SK-N-SH treated with all-trans-retinoic acid at 6 μM for 48 hours (cell line): ENCODE measurements around the gene PDLIM7.

Experiments used
- ATAC-seq: fragments of 200-7000 bp; cut with Tn5 transposase; 3 replicates; pipeline ENCODE4 v1.9.1; 2020; ENCODE audit warnings: mild to moderate bottlenecking, moderate library complexity
- ARNTL ChIP-seq: fragments of 450-650 bp; formaldehyde crosslinking; IDR thresholded peaks from 2 replicates; pipeline ENCODE4 v1.5.0; 2020; ENCODE audit warnings: low read depth, mild to moderate bottlenecking, moderate library complexity, borderline replicate concordance
- BACH2 ChIP-seq: fragments of 250-450 bp; sonication (Bioruptor Pico); IDR thresholded peaks from 2 replicates; pipeline ENCODE4 v1.9.0; 2021; ENCODE audit warnings: mild to moderate bottlenecking, borderline replicate concordance
- CSDC2 ChIP-seq: fragments of 250-450 bp; sonication (Bioruptor Pico); IDR thresholded peaks from 2 replicates; pipeline ENCODE4 v1.5.0; 2020; ENCODE audit warnings: mild to moderate bottlenecking, moderate library complexity
- ESRRG ChIP-seq: fragments of 250-450 bp; sonication (Bioruptor Pico); IDR thresholded peaks from 2 replicates; pipeline ENCODE4 v1.6.1; 2021; ENCODE audit warnings: mild to moderate bottlenecking
- GLIS3 ChIP-seq: fragments of 250-450 bp; sonication (Bioruptor Pico); IDR thresholded peaks from 2 replicates; pipeline ENCODE4 v1.5.0; 2020; ENCODE audit warnings: mild to moderate bottlenecking, moderate library complexity
- ISL1 ChIP-seq: fragments of 250-450 bp; sonication (Bioruptor Pico); IDR thresholded peaks from 2 replicates; pipeline ENCODE4 v2.1.2; 2022; ENCODE audit warnings: mild to moderate bottlenecking, moderate library complexity
- OSR1 ChIP-seq: fragments of 250-450 bp; sonication (Bioruptor Pico); IDR thresholded peaks from 2 replicates; pipeline ENCODE4 v1.8.0; 2022; ENCODE audit warnings: moderate library complexity, mild to moderate bottlenecking, inconsistent platforms
- PPARA ChIP-seq: fragments of 250-450 bp; sonication (Bioruptor Pico); IDR thresholded peaks from 2 replicates; pipeline ENCODE4 v1.5.0; 2020; ENCODE audit warnings: mild to moderate bottlenecking, borderline replicate concordance
- RARB ChIP-seq: fragments of 250-450 bp; sonication (Bioruptor Pico); IDR thresholded peaks from 2 replicates; pipeline ENCODE4 v1.8.0; 2021; ENCODE audit warnings: mild to moderate bottlenecking, moderate library complexity
- SNAI2 ChIP-seq: fragments of 250-450 bp; sonication (Bioruptor Pico); IDR thresholded peaks from 2 replicates; pipeline ENCODE4 v1.5.0; 2020; ENCODE audit warnings: mild to moderate bottlenecking, moderate library complexity
- TCF4 ChIP-seq: fragments of 250-450 bp; sonication (Bioruptor Pico); IDR thresholded peaks from 2 replicates; pipeline ENCODE4 v1.8.0; 2021; ENCODE audit warnings: mild to moderate bottlenecking, moderate library complexity, borderline replicate concordance
- TOX ChIP-seq: fragments of 250-450 bp; sonication (Bioruptor Pico); IDR thresholded peaks from 2 replicates; pipeline ENCODE4 v1.8.0; 2021; ENCODE audit warnings: mild to moderate bottlenecking, moderate library complexity, borderline replicate concordance
- ZC3H10 ChIP-seq: fragments of 250-450 bp; sonication (Bioruptor Pico); IDR thresholded peaks from 2 replicates; pipeline ENCODE4 v1.5.1; 2021; ENCODE audit warnings: mild to moderate bottlenecking, moderate library complexity
- ZFP3 ChIP-seq: fragments of 250-450 bp; sonication (Bioruptor Pico); IDR thresholded peaks from 2 replicates; pipeline ENCODE4 v1.5.0; 2020; ENCODE audit warnings: mild to moderate bottlenecking, moderate library complexity
- ZFP30 ChIP-seq: fragments of 450-650 bp; formaldehyde crosslinking; IDR thresholded peaks from 2 replicates; pipeline ENCODE4 v1.5.0; 2022; ENCODE audit warnings: mild to moderate bottlenecking, moderate library complexity
- ZNF565 ChIP-seq: fragments of 450-650 bp; formaldehyde crosslinking; conservative IDR thresholded peaks from 2 replicates; pipeline ENCODE4 v1.5.0; 2020; ENCODE audit warnings: low read depth, mild to moderate bottlenecking, moderate library complexity
- ZNF70 ChIP-seq: fragments of 450-650 bp; formaldehyde crosslinking; IDR thresholded peaks from 2 replicates; pipeline ENCODE4 v1.5.0; 2020; ENCODE audit warnings: mild to moderate bottlenecking, moderate library complexity
- ZNF8 ChIP-seq: fragments of 450-650 bp; formaldehyde crosslinking; IDR thresholded peaks from 2 replicates; pipeline ENCODE4 v1.5.0; 2020; ENCODE audit warnings: mild to moderate bottlenecking, moderate library complexity
- TF ChIP-seq, protein P1 (sequence below): fragments of 250-450 bp; sonication (Bioruptor Pico); IDR thresholded peaks from 2 replicates; pipeline ENCODE4 v1.5.0; 2020; ENCODE audit warnings: mild to moderate bottlenecking, moderate library complexity
- TF ChIP-seq, protein P2 (sequence below): fragments of 250-450 bp; sonication (Bioruptor Pico); IDR thresholded peaks from 2 replicates; pipeline ENCODE4 v1.8.0; 2020; ENCODE audit warnings: mild to moderate bottlenecking, moderate library complexity, borderline replicate concordance
- TF ChIP-seq, protein P3 (sequence below): fragments of 250-450 bp; sonication (Bioruptor Pico); IDR thresholded peaks from 2 replicates; pipeline ENCODE4 v1.8.0; 2021; ENCODE audit warnings: low read depth, mild to moderate bottlenecking, moderate library complexity, borderline replicate concordance
- TF ChIP-seq, protein P4 (sequence below): fragments of 250-450 bp; sonication (Bioruptor Pico); IDR thresholded peaks from 2 replicates; pipeline ENCODE4 v1.5.1; 2021; ENCODE audit warnings: mild to moderate bottlenecking, moderate library complexity

Gene PDLIM7

DNA sequence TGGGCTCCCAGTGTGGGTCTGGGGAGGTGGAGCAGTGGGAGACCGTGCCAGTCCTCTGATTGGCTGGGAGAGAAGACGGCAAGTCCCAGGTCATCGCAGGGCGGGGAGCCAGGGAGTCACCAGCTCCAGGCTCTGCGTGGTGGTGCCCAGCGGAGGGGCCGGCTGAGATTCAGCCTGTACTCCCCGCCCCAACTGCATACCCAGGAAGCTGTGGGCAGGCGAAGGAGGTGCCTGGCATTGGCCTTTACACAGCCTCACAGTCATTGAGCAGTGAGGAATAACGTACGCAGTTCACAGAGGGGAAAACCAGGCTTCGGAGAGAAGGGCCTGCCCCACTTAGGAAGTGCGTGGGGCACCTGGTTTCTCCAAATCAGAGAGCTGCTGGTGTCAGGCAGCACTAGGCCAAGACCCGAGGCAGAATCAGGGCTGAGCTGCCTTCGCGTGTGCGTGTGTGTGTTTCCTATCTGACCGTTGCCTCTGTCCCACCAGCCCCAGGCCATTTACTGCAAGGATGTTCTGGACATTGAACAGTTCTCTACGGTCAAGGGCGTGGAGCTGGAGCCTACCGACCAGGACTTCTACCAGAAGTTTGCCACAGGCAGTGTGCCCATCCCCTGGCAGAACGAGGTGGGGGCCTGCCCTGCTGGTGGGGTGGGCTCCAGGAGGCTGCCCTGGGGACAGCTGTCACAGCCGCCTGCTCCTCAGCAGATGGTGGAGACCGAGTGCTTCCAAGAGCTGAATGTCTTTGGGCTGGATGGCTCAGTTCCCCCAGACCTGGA is 57.0 kb downstream of the PDLIM7 start:
- TF ChIP-seq BACH2 (CRISPR knock-in tag) (no peak), SNAI2 (no peak), ZFP30 (CRISPR knock-in tag) (no peak), ZNF8 (no peak), PPARA (no peak), ARNTL (no peak), TCF4 (CRISPR knock-in tag) (no peak), TOX (no peak), GLIS3 (no peak), CSDC2 (CRISPR knock-in tag) (no peak)
- TF ChIP-seq, protein P1, sequence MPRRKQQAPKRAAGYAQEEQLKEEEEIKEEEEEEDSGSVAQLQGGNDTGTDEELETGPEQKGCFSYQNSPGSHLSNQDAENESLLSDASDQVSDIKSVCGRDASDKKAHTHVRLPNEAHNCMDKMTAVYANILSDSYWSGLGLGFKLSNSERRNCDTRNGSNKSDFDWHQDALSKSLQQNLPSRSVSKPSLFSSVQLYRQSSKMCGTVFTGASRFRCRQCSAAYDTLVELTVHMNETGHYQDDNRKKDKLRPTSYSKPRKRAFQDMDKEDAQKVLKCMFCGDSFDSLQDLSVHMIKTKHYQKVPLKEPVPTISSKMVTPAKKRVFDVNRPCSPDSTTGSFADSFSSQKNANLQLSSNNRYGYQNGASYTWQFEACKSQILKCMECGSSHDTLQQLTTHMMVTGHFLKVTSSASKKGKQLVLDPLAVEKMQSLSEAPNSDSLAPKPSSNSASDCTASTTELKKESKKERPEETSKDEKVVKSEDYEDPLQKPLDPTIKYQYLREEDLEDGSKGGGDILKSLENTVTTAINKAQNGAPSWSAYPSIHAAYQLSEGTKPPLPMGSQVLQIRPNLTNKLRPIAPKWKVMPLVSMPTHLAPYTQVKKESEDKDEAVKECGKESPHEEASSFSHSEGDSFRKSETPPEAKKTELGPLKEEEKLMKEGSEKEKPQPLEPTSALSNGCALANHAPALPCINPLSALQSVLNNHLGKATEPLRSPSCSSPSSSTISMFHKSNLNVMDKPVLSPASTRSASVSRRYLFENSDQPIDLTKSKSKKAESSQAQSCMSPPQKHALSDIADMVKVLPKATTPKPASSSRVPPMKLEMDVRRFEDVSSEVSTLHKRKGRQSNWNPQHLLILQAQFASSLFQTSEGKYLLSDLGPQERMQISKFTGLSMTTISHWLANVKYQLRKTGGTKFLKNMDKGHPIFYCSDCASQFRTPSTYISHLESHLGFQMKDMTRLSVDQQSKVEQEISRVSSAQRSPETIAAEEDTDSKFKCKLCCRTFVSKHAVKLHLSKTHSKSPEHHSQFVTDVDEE (CRISPR knock-in tag), result no peak
- ATAC-seq, result no peak

DNA sequence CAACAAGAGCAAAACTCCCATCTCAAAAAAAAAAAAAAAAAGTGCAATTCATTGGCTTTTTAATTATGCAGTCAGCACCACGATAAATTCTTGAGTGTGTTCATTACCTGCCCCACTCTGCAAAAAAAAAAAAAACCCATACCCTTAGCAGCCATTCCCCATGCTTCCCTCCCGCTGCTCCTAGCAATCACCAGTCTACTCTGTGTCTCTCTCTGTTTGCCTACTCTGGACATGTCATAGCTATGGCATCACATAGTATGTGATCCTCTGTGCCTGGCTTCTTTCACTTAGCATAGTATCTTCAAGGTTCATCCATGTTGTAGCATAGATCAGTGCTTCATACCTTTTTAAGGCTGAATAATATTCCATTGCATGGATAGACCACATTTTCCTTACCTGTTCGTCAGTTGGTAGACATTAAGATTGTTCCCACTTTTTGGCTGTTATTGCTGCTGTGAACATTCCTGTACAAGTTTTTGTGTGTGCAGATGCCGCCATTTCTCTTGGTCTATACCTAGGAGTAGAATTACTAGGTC is 57.8 kb downstream of the PDLIM7 start:
- TF ChIP-seq ZC3H10 (CRISPR knock-in tag) (no peak), PPARA (no peak), SNAI2 (no peak), TCF4 (CRISPR knock-in tag) (no peak), ZNF70 (CRISPR knock-in tag) (no peak), ZNF565 (CRISPR knock-in tag) (no peak), ISL1 (CRISPR knock-in tag) (no peak), OSR1 (no peak), CSDC2 (CRISPR knock-in tag) (no peak)
- no peak for ATAC-seq

DNA sequence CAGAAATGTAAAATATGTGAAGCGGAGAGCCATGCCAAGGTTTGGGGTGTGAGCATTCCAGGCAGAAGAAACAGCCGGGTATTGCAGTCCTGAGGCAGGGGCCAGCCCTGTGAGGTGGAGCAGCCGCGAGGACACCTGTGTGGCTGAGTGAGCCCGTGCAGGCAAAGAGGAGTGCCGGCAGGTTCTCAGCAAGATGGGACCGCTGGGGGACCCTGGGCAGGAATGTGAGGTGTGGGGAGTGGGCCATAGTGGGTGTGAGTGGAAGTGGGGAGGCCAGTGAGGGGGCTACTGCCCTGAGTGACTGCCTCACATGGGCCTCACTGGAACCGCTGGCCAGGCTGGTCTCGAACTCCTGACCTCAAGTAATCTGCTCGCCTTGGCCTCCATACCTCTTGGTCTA is 58.9 kb downstream of the PDLIM7 start:
- no peak for TF ChIP-seq ZFP30 (CRISPR knock-in tag)
- TF ChIP-seq, protein P2, sequence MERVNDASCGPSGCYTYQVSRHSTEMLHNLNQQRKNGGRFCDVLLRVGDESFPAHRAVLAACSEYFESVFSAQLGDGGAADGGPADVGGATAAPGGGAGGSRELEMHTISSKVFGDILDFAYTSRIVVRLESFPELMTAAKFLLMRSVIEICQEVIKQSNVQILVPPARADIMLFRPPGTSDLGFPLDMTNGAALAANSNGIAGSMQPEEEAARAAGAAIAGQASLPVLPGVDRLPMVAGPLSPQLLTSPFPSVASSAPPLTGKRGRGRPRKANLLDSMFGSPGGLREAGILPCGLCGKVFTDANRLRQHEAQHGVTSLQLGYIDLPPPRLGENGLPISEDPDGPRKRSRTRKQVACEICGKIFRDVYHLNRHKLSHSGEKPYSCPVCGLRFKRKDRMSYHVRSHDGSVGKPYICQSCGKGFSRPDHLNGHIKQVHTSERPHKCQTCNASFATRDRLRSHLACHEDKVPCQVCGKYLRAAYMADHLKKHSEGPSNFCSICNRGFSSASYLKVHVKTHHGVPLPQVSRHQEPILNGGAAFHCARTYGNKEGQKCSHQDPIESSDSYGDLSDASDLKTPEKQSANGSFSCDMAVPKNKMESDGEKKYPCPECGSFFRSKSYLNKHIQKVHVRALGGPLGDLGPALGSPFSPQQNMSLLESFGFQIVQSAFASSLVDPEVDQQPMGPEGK, result no peak
- TF ChIP-seq, protein P3, sequence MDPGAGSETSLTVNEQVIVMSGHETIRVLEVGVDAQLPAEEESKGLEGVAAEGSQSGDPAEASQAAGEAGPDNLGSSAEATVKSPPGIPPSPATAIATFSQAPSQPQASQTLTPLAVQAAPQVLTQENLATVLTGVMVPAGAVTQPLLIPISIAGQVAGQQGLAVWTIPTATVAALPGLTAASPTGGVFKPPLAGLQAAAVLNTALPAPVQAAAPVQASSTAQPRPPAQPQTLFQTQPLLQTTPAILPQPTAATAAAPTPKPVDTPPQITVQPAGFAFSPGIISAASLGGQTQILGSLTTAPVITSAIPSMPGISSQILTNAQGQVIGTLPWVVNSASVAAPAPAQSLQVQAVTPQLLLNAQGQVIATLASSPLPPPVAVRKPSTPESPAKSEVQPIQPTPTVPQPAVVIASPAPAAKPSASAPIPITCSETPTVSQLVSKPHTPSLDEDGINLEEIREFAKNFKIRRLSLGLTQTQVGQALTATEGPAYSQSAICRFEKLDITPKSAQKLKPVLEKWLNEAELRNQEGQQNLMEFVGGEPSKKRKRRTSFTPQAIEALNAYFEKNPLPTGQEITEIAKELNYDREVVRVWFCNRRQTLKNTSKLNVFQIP (CRISPR knock-in tag), result no peak
- no peak for TF ChIP-seq ARNTL
- TF ChIP-seq TOX, result no peak
- no peak for TF ChIP-seq BACH2 (CRISPR knock-in tag)
- no peak for TF ChIP-seq ZNF565 (CRISPR knock-in tag)
- no peak for TF ChIP-seq ESRRG (CRISPR knock-in tag)
- TF ChIP-seq GLIS3, result no peak
- TF ChIP-seq TCF4 (CRISPR knock-in tag), result no peak
- TF ChIP-seq ISL1 (CRISPR knock-in tag), result no peak
- TF ChIP-seq, protein P1 (CRISPR knock-in tag), result no peak
- TF ChIP-seq, protein P4, sequence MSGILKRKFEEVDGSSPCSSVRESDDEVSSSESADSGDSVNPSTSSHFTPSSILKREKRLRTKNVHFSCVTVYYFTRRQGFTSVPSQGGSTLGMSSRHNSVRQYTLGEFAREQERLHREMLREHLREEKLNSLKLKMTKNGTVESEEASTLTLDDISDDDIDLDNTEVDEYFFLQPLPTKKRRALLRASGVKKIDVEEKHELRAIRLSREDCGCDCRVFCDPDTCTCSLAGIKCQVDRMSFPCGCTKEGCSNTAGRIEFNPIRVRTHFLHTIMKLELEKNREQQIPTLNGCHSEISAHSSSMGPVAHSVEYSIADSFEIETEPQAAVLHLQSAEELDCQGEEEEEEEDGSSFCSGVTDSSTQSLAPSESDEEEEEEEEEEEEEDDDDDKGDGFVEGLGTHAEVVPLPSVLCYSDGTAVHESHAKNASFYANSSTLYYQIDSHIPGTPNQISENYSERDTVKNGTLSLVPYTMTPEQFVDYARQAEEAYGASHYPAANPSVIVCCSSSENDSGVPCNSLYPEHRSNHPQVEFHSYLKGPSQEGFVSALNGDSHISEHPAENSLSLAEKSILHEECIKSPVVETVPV (CRISPR knock-in tag), result no peak
- no peak for TF ChIP-seq PPARA
- TF ChIP-seq RARB, result no peak
- TF ChIP-seq ZC3H10 (CRISPR knock-in tag), result no peak
- no peak for TF ChIP-seq OSR1
- TF ChIP-seq ZFP3 (CRISPR knock-in tag), result no peak
- TF ChIP-seq SNAI2, result no peak
- no peak for TF ChIP-seq ZNF8
- no peak for ATAC-seq
